GM10847 (cell line): ENCODE data around the gene CASS4.

ENCODE experiments used
- POLR2A ChIP-seq: IDR thresholded peaks from 2 replicates; pipeline ENCODE4 v1.6.1; 2011; ENCODE audit not compliant: insufficient read length; ENCODE audit errors: extremely low read depth

Gene CASS4

GRCh38 chr20:56428881-56429280 lies 16.8 kb downstream of the CASS4 start:
- TF ChIP-seq POLR2A: no peak

- TF ChIP-seq POLR2A: no peak
These were observed 17.4 kb downstream of the CASS4 start for GRCh38 chr20:56429502-56429901.

- no peak for TF ChIP-seq POLR2A
These were observed 17.9 kb downstream of the CASS4 start for GRCh38 chr20:56429941-56430340.

- no peak for TF ChIP-seq POLR2A
These were observed 18.4 kb downstream of the CASS4 start for GRCh38 chr20:56430461-56430860.

- no peak for TF ChIP-seq POLR2A
These were observed 18.9 kb downstream of the CASS4 start for GRCh38 chr20:56430957-56431356.

GRCh38 chr20:56431471-56431870 lies 19.4 kb downstream of the CASS4 start:
- no peak for TF ChIP-seq POLR2A

GRCh38 chr20:56433221-56433879 lies 21.3 kb downstream of the CASS4 start:
- no peak for TF ChIP-seq POLR2A

- TF ChIP-seq POLR2A: no peak
These were observed 21.8 kb downstream of the CASS4 start for GRCh38 chr20:56433880-56434255.

GRCh38 chr20:56437196-56437960 lies 25.3 kb downstream of the CASS4 start:
- TF ChIP-seq POLR2A: no peak

- TF ChIP-seq POLR2A: no peak
These were observed 26.2 kb downstream of the CASS4 start for GRCh38 chr20:56438284-56438683.

- no peak for TF ChIP-seq POLR2A
These were observed 27.8 kb downstream of the CASS4 start for GRCh38 chr20:56439771-56440291.

- no peak for TF ChIP-seq POLR2A
These were observed 28.4 kb downstream of the CASS4 start for GRCh38 chr20:56440346-56441007.

GRCh38 chr20:56442389-56443365 lies 30.6 kb downstream of the CASS4 start:
- no peak for TF ChIP-seq POLR2A

- no peak for TF ChIP-seq POLR2A
These were observed 31.8 kb downstream of the CASS4 start for GRCh38 chr20:56443654-56444540.

- no peak for TF ChIP-seq POLR2A
These were observed 33.1 kb downstream of the CASS4 start for GRCh38 chr20:56445130-56445529.
